ENCODE results near the gene TMPRSS11E. TPM values are rescaled to one million over a fixed set of nuclear protein-coding genes. Genes with fewer than 3 reads are reported as not detected.
"Not testable (repeated sequence)": the region's sequence is repeated elsewhere in the genome, so short reads cannot be mapped to it uniquely, and the experiment has no call there.

The TMPRSS11E gene
- not detected for total RNA-seq
- long read RNA-seq: 0 reads

GRCh38 chr4:68447201-68447600 is at the start of gene TMPRSS11E:
TMPRSS11E (plus strand) TSS chr4:68447463; CDS start chr4:68447513, 50 bp downstream.
- no peak within 1 kb of the TSS for H3K4me3 ChIP-seq
- no peak within 1 kb of the TSS for H3K27ac ChIP-seq (replicated peaks)
- no peaks in the 10 kb centered on the region for H3K9me3 ChIP-seq (replicated peaks)
- TF ChIP-seq CTCF (IDR thresholded peaks at IDR 0.05; ENCODE audit: borderline replicate concordance): no peak
- no peaks in the 10 kb centered on the region for H3K4me1 ChIP-seq
- no peaks in the 10 kb centered on the region for H3K36me3 ChIP-seq
- no peak for DNase-seq
- intact Hi-C loops (cut with micrococcal nuclease): no loop called here
- no peaks in the 10 kb centered on the region for H3K27me3 ChIP-seq (ENCODE audit: low read depth)

- Histone ChIP-seq H3K36me3 (no peaks in the 10 kb centered on the region), H3K4me3 (no peak overlapping the region), H3K9me3 (replicated peaks) (no peaks in the 10 kb centered on the region), H3K4me1 (no peaks in the 10 kb centered on the region), H3K27ac (replicated peaks) (no peak overlapping the region), H3K27me3 (ENCODE audit: low read depth) (peaks cover under 1% of the 10 kb centered on the region)
- intact Hi-C loops (cut with micrococcal nuclease): no loop called here
- no peak for DNase-seq
- no peak for TF ChIP-seq CTCF (IDR thresholded peaks at IDR 0.05; ENCODE audit: borderline replicate concordance)
Measured at GRCh38 chr4:68399306-68399705, 48.0 kb upstream of the TMPRSS11E start.

- intact Hi-C loops (cut with micrococcal nuclease): no loop called here
- no peaks in the 10 kb centered on the region for H3K4me1 ChIP-seq
- no peak for DNase-seq
- no peak for TF ChIP-seq CTCF (IDR thresholded peaks at IDR 0.05; ENCODE audit: borderline replicate concordance)
- H3K27me3 ChIP-seq (ENCODE audit: low read depth): peaks cover 7% of the 10 kb centered on the region
- no peaks in the 10 kb centered on the region for H3K36me3 ChIP-seq
- no peak overlapping the region for H3K27ac ChIP-seq (replicated peaks)
- no peaks in the 10 kb centered on the region for H3K9me3 ChIP-seq (replicated peaks)
- H3K4me3 ChIP-seq: no peak overlapping the region
Measured at GRCh38 chr4:68401231-68401630, 46.0 kb upstream of the TMPRSS11E start.

- Histone ChIP-seq H3K4me3 (no peak overlapping the region), H3K27me3 (ENCODE audit: low read depth) (peaks cover 17% of the 10 kb centered on the region), H3K4me1 (no peaks in the 10 kb centered on the region), H3K36me3 (no peaks in the 10 kb centered on the region), H3K27ac (replicated peaks) (no peak overlapping the region), H3K9me3 (replicated peaks) (no peaks in the 10 kb centered on the region)
- no peak for TF ChIP-seq CTCF (IDR thresholded peaks at IDR 0.05; ENCODE audit: borderline replicate concordance)
- no peak for DNase-seq
- intact Hi-C loops (cut with micrococcal nuclease): no loop called here
Measured at GRCh38 chr4:68404153-68404552, 43.1 kb upstream of the TMPRSS11E start.

GRCh38 chr4:68405718-68406478 is 41.4 kb upstream of the TMPRSS11E start:
- H3K9me3 ChIP-seq (replicated peaks); DNase-seq; H3K36me3 ChIP-seq; H3K27ac ChIP-seq (replicated peaks); H3K4me3 ChIP-seq; H3K4me1 ChIP-seq; intact Hi-C loops (cut with micrococcal nuclease): not testable (repeated sequence)
- peaks cover 21% of the 10 kb centered on the region for H3K27me3 ChIP-seq (ENCODE audit: low read depth)

GRCh38 chr4:68406479-68406859 is 40.8 kb upstream of the TMPRSS11E start:
- Histone ChIP-seq H3K4me1 (no peaks in the 10 kb centered on the region), H3K36me3 (no peaks in the 10 kb centered on the region), H3K4me3 (no peak overlapping the region), H3K27me3 (ENCODE audit: low read depth) (peaks cover 27% of the 10 kb centered on the region), H3K27ac (replicated peaks) (no peak overlapping the region), H3K9me3 (replicated peaks) (no peaks in the 10 kb centered on the region)
- intact Hi-C loops (cut with micrococcal nuclease): no loop called here
- TF ChIP-seq CTCF (IDR thresholded peaks at IDR 0.05; ENCODE audit: borderline replicate concordance): no peak
- DNase-seq: no peak

GRCh38 chr4:68407015-68407867 is 40.0 kb upstream of the TMPRSS11E start:
- DNase-seq; intact Hi-C loops (cut with micrococcal nuclease); H3K4me1 ChIP-seq; H3K36me3 ChIP-seq; H3K9me3 ChIP-seq (replicated peaks); H3K4me3 ChIP-seq; H3K27ac ChIP-seq (replicated peaks): not testable (repeated sequence)
- H3K27me3 ChIP-seq (ENCODE audit: low read depth): peaks cover 35% of the 10 kb centered on the region
